OCI-M2 (cell line): Measurements from ENCODE around the gene NAIF1.
"Not testable (repeated sequence)": the region's sequence is repeated elsewhere in the genome, so short reads cannot be mapped to it uniquely, and the experiment has no call there.

Experiments used
- DNase-seq: peaks from one replicate; lab custom pipeline; 2025; ENCODE audit not compliant: unreplicated experiment; lab: John Stamatoyannopoulos, UW

The NAIF1 gene

DNA sequence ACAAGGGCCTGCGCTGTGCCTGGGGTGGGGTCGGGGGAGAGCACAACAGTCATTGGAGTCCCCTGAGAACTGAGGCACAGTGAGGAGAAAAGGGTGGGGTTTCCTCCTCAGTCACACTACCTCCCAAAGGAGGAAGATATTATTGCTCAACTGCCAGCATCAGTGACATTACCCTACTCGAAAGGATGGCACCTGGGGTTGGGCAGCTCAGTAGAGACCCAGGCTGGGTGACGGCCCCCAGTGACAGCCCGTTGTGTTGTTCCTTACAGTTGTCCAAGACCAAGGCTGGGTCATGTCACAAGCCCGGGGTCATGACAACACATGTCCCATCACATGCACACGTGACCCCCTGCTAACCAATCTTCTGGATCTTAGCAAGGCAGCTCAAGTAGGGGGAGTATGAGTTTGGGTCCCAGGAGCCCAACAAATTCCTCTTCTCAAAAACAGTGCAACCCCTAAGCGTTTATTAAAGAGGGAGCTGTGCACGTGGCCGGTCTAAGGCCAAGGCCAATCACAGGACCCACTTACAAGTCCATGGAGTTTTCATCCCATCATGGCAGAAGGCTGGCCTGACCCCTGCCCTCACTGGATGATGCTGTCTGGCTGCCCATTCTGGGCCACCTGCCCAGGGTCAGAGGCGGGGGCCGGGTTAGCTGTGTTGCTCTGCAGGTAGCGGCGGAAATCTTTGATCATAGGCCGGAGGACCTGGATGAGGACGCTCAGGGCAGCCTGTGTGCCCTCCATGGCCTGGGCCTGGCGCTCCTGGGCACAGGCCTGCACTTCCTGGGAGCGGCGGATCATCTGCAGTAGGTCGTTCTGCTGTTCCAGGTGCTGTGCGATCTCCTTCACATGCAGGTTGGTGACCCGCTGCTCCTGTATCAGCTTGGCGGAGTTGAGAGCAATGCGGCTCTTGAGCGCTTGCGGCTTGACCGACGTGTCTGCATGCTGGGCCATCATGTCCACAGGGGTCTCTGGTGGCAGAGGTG, 4.0 kb downstream of the NAIF1 start:
- DNase-seq = no peak

- no peak for DNase-seq
These were observed 4.8 kb downstream of the NAIF1 start for GRCh38 chr9:128062279-128062678.

DNA sequence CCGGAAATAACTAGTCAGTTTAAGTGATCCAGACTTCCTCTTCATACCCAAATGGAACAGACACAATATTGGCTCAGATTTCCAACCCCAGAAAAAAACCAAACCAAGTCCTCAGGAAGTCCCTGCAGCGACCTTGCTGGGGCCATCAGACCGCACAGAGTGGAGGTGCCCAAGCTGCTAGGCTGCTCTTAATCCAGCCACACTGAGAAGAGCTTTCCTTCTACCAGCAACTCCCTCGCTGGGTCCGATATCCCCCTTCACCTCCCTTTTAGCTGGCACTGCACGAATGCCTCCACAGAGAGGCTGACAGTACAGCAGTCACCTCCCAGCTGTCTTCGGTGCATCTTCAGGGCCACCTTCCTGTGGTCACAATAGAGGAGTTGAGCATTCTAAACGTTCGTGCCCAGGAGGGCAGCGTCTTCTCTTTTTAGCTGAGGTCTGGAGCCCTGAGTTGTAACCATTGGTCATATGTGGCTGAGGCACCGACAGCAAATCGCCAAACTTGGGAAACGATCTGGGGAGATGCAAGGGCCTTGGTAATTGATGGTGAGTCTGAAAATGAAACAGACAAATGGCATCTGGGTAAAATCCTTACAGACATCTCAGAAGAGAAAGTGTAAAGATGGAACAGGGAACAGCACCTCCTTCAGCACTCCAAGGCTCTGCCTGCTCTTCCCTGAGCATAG, 5.7 kb downstream of the NAIF1 start:
- no peak for DNase-seq

DNA sequence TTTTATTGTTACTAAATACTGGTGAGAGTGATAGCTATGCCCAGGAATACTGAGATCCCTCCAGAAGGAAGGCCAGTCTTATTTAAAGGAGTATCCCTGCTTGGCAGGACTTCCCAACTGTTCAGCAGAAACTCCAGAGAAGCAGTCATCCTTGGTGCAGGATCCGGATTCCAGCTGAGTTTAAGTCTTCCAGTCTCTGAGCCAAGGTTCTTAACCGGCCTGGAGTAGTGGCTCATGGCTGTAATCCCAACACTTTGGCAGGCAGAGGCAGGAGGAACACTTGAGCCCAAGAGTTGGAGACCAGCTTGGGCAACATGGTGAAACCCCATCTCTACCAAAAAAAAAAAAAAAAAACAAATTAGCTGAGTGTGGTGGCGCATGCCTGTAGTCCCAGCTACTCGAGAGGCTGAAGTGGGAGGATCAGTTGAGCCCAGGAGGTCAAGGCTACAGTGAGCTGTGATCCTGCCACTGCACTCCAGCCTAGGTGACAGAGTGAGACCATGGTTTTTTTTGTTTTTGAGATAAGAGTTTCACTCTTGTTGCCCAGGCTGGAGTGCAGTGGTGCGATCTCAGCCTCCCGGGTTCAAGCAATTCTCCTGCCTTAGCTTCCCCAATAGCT, 7.6 kb downstream of the NAIF1 start:
- DNase-seq = no peak

DNA sequence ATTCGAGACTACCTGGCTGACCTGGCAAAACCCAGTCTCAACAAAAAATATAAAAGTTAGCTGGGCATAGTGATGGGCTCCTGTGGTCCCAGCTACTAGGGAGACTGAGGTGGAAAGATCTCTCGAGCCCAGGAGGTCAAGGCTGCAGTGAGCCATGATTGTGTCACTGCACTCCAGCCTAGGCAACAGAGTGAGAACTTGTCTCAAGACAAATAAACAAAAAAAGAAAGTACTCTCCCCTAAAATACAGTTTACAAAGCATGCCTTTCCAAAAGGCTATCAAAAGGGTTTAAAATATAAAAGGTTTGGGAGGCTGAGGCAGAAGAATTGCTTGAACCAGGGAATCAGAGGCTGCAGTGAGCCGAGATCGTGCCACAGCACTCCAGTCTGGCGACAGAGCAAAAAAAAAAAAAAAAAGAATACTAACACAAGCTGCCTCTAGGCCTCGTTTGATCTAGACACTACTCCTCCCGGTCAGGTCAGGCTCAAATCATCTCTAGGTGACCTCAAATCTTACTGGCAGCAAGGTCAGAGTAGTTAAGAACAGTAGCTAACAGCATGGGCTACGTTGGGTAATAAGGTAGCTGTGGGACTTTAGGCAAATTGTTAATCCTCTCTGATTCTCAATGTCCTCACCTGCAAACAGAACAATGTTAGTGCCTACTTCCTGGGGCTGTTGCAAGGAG, 9.3 kb downstream of the NAIF1 start:
- no peak for DNase-seq

GRCh38 chr9:128056887-128057723, 10.0 kb downstream of the NAIF1 start:
- DNase-seq = no peak

- no peak for DNase-seq
These were observed 11.0 kb downstream of the NAIF1 start for GRCh38 chr9:128056086-128056485.

GRCh38 chr9:128055344-128056040, 11.6 kb downstream of the NAIF1 start:
- no peak for DNase-seq

GRCh38 chr9:128054087-128054486, 13.0 kb downstream of the NAIF1 start:
- no peak for DNase-seq

DNA sequence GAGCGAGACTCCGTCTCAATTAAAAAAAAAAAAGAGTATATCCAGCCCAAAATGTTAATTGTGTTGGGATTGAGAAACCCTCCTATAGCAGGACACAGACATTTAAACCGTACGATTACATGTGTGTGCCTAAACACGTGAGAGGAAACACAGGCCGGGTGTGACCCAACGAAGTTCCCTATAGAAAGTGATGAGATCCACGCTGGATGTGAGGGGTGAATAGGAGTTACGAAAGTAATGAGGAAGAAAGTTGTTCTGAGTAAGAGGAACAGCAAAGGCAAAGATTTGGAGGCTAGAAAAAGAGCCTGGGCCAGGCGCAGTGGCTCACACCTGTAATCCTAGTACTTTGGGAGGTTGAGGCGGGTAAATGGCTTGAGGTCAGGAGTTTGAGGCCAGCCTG, 13.6 kb downstream of the NAIF1 start:
- no peak for DNase-seq

DNA sequence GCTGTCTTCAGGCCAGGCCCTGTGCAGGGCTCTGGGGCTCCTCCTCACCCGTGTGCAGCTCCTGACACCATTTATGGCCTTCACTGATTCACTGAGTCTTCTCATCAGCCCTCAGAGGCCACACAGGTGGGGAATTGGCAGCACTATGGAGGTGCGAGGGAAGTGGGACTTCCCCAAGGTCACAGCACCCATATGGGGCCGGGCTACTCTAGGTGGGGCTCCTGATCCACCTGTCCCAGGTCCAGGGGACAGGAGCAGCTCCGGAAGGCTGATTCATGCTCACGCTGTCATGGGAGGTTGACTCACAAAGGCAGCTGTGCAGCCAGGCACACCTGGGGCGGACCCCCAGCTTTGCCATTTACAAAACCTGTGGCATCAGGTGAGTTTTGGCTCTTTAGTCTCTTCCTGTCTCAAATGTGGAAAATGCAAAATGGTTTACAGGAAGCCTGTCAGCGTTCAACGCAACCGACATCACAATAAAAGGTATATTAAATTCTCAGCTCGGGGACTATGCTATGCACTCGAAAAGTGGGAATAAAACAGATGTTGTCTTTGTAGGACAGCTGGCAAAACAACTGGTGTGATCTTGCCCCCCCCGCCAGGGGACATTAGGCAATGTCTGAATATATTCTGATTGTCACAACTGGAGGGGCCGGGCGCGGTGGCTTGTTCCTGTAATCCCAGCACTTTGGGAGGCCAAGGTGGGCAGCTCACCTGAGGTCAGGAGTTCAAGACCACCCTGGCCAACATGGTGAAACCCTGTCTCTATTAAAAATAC, 15.0 kb downstream of the NAIF1 start:
- DNase-seq = no peak

DNA sequence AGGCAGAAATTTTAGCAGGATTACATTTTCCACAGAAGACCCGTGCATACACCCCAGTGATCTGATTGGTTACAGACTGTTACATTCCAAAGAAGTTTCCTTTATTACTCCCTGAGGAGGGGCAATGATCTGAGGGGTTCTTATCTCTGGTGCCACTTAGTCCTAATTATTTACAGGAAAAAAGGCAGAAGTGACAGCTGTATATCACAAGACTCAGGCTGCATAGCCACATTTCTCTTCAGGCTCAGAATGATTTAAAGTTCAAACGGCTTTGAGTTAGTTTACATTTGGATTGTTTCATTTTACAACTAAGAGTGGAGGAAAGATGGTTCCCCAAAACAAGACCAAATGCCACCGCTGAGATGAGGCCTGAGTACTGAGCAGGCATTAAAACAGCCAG, 17.3 kb downstream of the NAIF1 start:
- DNase-seq = no peak

DNA sequence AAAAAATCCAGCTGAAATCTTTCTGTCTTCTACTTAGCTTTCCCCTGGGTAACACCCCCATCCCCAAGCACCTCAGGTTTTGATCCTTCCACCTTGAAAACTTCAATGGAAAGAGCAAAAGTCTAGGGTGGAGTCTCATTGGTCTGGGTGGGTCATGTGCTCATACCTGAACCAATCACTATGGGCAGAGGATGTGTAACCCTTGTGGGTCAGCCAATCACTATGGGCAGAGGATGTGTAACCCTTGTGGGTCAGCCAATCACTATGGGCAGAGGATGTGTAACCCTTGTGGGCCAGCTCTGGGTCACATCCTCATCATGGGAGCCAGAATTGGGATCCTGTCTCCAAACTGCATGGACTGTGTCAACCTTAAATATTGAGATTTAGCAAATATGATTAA, 18.5 kb downstream of the NAIF1 start:
- DNase-seq = no peak

DNA sequence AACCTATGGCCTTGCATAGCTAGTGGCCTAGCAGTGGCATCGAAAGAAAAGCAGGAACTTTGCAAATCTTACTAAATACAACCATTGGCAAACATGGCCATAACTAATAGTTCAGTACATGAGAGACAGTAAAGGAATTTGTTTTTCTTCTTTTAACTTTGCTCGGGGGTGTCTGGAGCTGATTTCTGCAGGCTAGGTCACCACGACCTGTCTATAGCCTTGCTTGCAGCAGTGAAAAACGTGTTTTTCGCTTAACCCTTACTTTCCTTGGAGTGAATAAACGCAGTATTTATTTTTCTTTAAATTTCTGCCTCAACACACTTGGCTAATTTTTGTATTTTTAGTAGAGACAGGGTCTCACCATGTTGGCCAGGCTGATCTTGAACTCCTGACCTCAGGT, 19.9 kb downstream of the NAIF1 start:
- no peak for DNase-seq

- DNase-seq = no peak
These were observed 21.3 kb downstream of the NAIF1 start for GRCh38 chr9:128045831-128046230.

- not testable (repeated sequence) for DNase-seq
These were observed 21.7 kb downstream of the NAIF1 start for GRCh38 chr9:128045409-128045808.

DNA sequence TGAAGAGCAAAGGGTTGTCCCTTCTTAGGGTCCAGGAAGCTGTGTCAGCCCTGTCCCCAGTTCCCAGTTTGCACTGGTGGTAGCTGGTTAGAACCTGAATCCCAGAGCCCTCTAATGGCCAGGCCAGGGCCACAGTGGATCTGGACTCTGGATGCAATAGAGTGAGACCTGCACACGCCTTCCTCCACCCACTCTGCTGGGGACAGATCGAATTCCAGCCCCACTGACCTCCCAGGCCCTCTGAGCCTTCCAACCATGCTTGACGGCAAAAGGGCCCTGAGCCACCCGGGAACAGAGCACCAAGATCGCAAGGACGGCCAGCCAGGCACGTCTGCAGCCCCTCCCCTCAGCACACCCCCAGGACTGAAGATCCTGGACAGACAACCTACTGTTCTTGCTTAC, 23.7 kb downstream of the NAIF1 start:
- no peak for DNase-seq

DNA sequence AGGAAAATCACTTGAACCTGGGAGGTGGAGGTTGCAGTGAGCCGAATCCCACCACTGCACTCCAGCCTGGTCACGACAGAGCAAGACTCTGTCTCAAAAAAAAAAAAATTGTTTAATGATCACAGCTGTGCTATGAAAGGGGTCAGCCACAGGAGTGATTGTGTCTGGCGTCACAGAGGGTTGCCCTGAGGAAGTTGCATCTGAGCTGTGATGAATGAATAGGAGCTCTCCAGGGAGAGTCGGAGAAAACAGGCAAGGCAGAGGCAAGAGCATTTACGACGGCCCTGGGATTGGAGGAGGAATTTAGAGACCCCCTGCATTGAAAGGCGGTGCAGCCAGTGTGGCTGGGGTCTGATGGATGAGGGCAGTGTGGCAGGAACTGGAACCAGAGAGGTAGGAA, 25.1 kb downstream of the NAIF1 start:
- DNase-seq = no peak

GRCh38 chr9:128040783-128041182, 26.3 kb downstream of the NAIF1 start:
- not testable (repeated sequence) for DNase-seq
